GM23338 (cell line): Measurements from ENCODE around the gene WDR70.
"Not testable (repeated sequence)": the region's sequence is repeated elsewhere in the genome, so short reads cannot be mapped to it uniquely, and the experiment has no call there.

Experiments
- CREB1 ChIP-seq: fragments of 250-450 bp; sonication (Bioruptor Pico); IDR thresholded peaks from 2 replicates; pipeline ENCODE4 v1.5.0; 2020; ENCODE audit warnings: low read depth, mild to moderate bottlenecking, moderate library complexity
- CTCF ChIP-seq, 2 experiments: fragments of 200-600 bp in 1 of 2; sonication (generic) in 1 of 2; conservative IDR thresholded peaks; 2 replicates each; pipeline versions ENCODE4 v1.5.1 to v1.6.1; 2016 to 2017; ENCODE audit warnings: antibody characterized with exemption in 2 of 2, low read depth in 2 of 2, mild to moderate bottlenecking in 2 of 2, moderate library complexity in 1 of 2

- TF ChIP-seq CTCF (conservative IDR thresholded peaks at IDR 0.05; ENCODE audit: low read depth in 2 of 2); CREB1 (CRISPR knock-in tag): not testable (repeated sequence)
Observed at GRCh38 chr5:37593292-37593691, 214.2 kb downstream of the WDR70 start.
